GM12878 (cell line): ENCODE results near the gene TYSND1. TPM values are rescaled to one million over a fixed set of nuclear protein-coding genes. Genes with fewer than 3 reads are reported as not detected.

Source experiments
- ASH2L ChIP-seq: fragments of 300-600, 200-600 bp; sonication (generic); IDR thresholded peaks from 2 replicates; pipeline ENCODE4 v1.6.1; 2017; ENCODE audit warnings: low read depth, mild to moderate bottlenecking, borderline replicate concordance
- BCL11A ChIP-seq: IDR thresholded peaks from 2 replicates; pipeline ENCODE4 v1.6.1; 2011; ENCODE audit warnings: low read depth, low read length
- BHLHE40 ChIP-seq, 2 experiments: fragments of 450-650 bp in 1 of 2; IDR thresholded peaks; 2 replicates each; pipeline ENCODE4 v1.6.1; 2011 to 2017; ENCODE audit warnings: low read depth in 2 of 2, borderline replicate concordance in 1 of 2, improper control_type of control experiment in 1 of 2, low read length in 1 of 2, mild to moderate bottlenecking in 1 of 2
- CHD1 ChIP-seq: IDR thresholded peaks from 2 replicates; pipeline ENCODE4 v1.6.1; 2012; ENCODE audit warnings: low read depth, low read length, improper control_type of control experiment
- DPF2 ChIP-seq: fragments of 450-650 bp; IDR thresholded peaks from 2 replicates; pipeline ENCODE4 v1.6.1; 2017; ENCODE audit warnings: mild to moderate bottlenecking
- EGR1 ChIP-seq, 2 experiments: IDR thresholded peaks; 1 replicate in 1 of 2; 2 replicates in 1 of 2; pipeline ENCODE4 v1.6.1; 2011 to 2012; ENCODE audit warnings: low read depth in 2 of 2, low read length in 2 of 2, borderline replicate concordance in 1 of 2, mild to moderate bottlenecking in 1 of 2, moderate library complexity in 1 of 2
- FOXM1 ChIP-seq: IDR thresholded peaks from 2 replicates; pipeline ENCODE4 v1.6.1; 2012; ENCODE audit warnings: low read depth, mild to moderate bottlenecking, inconsistent platforms, low read length, moderate library complexity
- HCFC1 ChIP-seq: fragments of 150-350 bp; IDR thresholded peaks from 2 replicates; pipeline ENCODE4 v1.6.1; 2014; ENCODE audit warnings: low read length
- HDAC2 ChIP-seq: fragments of 200-600 bp; sonication (generic); IDR thresholded peaks from 2 replicates; pipeline ENCODE4 v1.6.1; 2017
- IKZF2 ChIP-seq, 2 experiments: fragments of 450-650 bp; IDR thresholded peaks; 2 replicates each; pipeline ENCODE4 v1.6.1; 2017; ENCODE audit warnings: mild to moderate bottlenecking in 2 of 2, moderate library complexity in 2 of 2
- LARP7 ChIP-seq: fragments of 450-650 bp; IDR thresholded peaks from 2 replicates; pipeline ENCODE4 v1.6.1; 2017; ENCODE audit warnings: mild to moderate bottlenecking
- MTA2 ChIP-seq: fragments of 450-650 bp; IDR thresholded peaks from 2 replicates; pipeline ENCODE4 v1.6.1; 2016; ENCODE audit warnings: low read depth, mild to moderate bottlenecking, moderate library complexity
- NFXL1 ChIP-seq: fragments of 450-650 bp; IDR thresholded peaks from 2 replicates; pipeline ENCODE4 v1.6.1; 2017; ENCODE audit warnings: antibody characterized with exemption, mild to moderate bottlenecking, borderline replicate concordance
- NR2F1 ChIP-seq: fragments of 450-650 bp; conservative IDR thresholded peaks from 2 replicates; pipeline ENCODE4 v1.6.1; 2017; ENCODE audit warnings: mild to moderate bottlenecking
- SMC3 ChIP-seq: IDR thresholded peaks from 2 replicates; pipeline ENCODE4 v1.6.1; 2011; ENCODE audit warnings: low read length, improper control_type of control experiment, borderline replicate concordance
- SUPT20H ChIP-seq: IDR thresholded peaks from 2 replicates; pipeline ENCODE4 v1.6.1; 2011; ENCODE audit warnings: low read depth, mild to moderate bottlenecking, low read length, moderate library complexity, borderline replicate concordance; ENCODE audit not compliant: control insufficient read depth
- TARDBP ChIP-seq: IDR thresholded peaks from 2 replicates; pipeline ENCODE4 v1.6.1; 2016; ENCODE audit warnings: borderline replicate concordance
- TCF12 ChIP-seq: IDR thresholded peaks from 2 replicates; pipeline ENCODE4 v1.6.1; 2011; ENCODE audit warnings: low read depth, mild to moderate bottlenecking, low read length
- ZNF622 ChIP-seq: fragments of 450-650 bp; IDR thresholded peaks from 2 replicates; pipeline ENCODE4 v1.6.1; 2017; ENCODE audit warnings: mild to moderate bottlenecking, inconsistent platforms
- ZZZ3 ChIP-seq: IDR thresholded peaks from 2 replicates; pipeline ENCODE4 v1.6.1; 2011; ENCODE audit warnings: low read depth; ENCODE audit not compliant: control insufficient read depth, insufficient read length
- polyA plus RNA-seq, 11 experiments: library from polyadenylated mRNA; depleted of rRNA in 4 of 11; unstranded in 6 of 11; stranded (reverse) in 5 of 11; fragments of >200 nt; fragmentation: Nextera tagmentation in 4 of 11; fragmentation: Illumina TruSeq in 1 of 11; extraction: Ambion mirVana in 4 of 11; extraction: Trizol in 1 of 11; gene quantifications; 1 replicate in 1 of 11; 2 replicates in 10 of 11; pipeline versions ENCODE4 v1.2.1 to v1.2.3, GENCODE V29; 2011 to 2016; ENCODE audit warnings: inconsistent platforms in 2 of 11, missing spikeins in 2 of 11, low read depth in 1 of 11
- total RNA-seq, 4 experiments: library from RNA; depleted of rRNA in 3 of 4; stranded (reverse); fragments of >200 nt in 3 of 4; fragmentation: Illumina TruSeq in 1 of 4; extraction: Trizol in 1 of 4; gene quantifications; 2 replicates each; pipeline versions ENCODE4 v1.2.1 to v1.2.3, GENCODE V29; 2013 to 2021
- TF ChIP-seq, protein P1 (sequence below): IDR thresholded peaks from 2 replicates; pipeline ENCODE4 v1.6.1; 2012; ENCODE audit warnings: low read length, inconsistent platforms
- TF ChIP-seq, protein P2 (sequence below): fragments of 450-650 bp; IDR thresholded peaks from 2 replicates; pipeline ENCODE4 v1.6.1; 2016; ENCODE audit warnings: mild to moderate bottlenecking
- TF ChIP-seq, protein P3 (sequence below): IDR thresholded peaks from 2 replicates; pipeline ENCODE4 v1.6.1; 2012; ENCODE audit warnings: low read depth, low read length, improper control_type of control experiment
- TF ChIP-seq, protein P4 (sequence below): fragments of 450-650 bp; IDR thresholded peaks from 2 replicates; pipeline ENCODE4 v1.6.1; 2018; ENCODE audit warnings: borderline replicate concordance, mild to moderate bottlenecking; ENCODE audit not compliant: partially characterized antibody

TYSND1 gene
- total and polyA plus RNA-seq, 10 of the 15 experiments (the other 5 are each of a cell fraction or from before 2014, with no cell fraction given): 1.9 to 21.4 (median 12.0) TPM

DNA sequence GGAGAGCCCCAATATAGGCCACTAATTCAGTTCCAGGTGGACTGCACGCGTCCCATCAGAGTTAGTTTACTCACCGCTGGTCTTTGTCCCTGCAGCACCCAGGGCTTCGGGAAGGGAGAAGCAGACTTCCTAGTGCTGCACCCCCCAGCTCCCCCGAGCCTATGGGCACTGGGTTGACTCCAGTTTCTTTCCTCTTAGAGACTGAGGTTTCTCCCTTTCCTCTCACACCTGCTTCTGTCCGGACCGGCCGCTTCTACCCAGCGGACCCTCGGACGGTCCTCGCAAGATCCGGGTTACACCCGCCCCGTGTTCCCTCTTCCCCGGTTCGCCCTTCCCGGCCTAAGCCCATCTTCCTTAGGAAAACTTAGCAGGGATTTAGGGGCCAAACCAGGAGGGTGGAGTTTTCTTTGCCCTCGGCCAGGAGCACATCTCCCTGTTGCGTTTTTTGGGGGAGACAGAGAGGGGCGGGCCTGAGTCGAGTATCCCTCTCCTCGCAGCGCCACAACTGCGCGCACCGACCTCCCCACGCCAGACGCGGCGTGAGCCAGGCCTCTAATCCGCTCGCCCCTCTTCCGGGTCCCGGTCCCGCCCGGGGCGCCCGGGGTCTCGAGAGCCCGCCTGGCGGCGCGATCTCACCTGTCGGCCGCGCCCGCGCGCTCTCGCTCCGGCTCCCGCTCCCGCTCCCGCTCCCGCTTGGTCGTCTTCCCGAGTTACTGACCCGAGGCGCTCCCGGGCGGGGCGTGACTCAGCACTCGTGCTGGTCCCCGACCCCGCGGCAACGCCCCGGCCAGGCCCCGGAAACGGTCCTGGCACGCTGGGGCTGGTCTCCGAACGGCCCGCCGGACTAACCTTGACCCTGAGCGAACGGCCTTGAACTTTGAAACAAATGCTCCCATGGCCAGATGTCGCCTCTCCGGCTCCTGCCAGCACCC lies 14.1 kb downstream of the TYSND1 start, which contains the start of gene AIFM2 (continued):
- no peak for TF ChIP-seq ZNF622
- no peak for TF ChIP-seq MTA2
- TF ChIP-seq TARDBP: no peak
- peak; percentile 87 for TF ChIP-seq DPF2
- no peak for TF ChIP-seq ASH2L
- no peak for TF ChIP-seq BCL11A
- TF ChIP-seq HDAC2: no peak
- peak; percentile 96 for TF ChIP-seq LARP7
- TF ChIP-seq, protein P1, sequence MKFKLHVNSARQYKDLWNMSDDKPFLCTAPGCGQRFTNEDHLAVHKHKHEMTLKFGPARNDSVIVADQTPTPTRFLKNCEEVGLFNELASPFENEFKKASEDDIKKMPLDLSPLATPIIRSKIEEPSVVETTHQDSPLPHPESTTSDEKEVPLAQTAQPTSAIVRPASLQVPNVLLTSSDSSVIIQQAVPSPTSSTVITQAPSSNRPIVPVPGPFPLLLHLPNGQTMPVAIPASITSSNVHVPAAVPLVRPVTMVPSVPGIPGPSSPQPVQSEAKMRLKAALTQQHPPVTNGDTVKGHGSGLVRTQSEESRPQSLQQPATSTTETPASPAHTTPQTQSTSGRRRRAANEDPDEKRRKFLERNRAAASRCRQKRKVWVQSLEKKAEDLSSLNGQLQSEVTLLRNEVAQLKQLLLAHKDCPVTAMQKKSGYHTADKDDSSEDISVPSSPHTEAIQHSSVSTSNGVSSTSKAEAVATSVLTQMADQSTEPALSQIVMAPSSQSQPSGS: no peak
- TF ChIP-seq NR2F1: peak; percentile 98
- no peak for TF ChIP-seq CHD1
- no peak for TF ChIP-seq ZZZ3
- TF ChIP-seq FOXM1: no peak
- TF ChIP-seq BHLHE40 (IDR thresholded peaks at IDR 0.05; ENCODE audit: borderline replicate concordance in 1 of 2, low read depth in 2 of 2, low read length in 1 of 2): peak; percentile 74 to 89
- TF ChIP-seq, protein P2, sequence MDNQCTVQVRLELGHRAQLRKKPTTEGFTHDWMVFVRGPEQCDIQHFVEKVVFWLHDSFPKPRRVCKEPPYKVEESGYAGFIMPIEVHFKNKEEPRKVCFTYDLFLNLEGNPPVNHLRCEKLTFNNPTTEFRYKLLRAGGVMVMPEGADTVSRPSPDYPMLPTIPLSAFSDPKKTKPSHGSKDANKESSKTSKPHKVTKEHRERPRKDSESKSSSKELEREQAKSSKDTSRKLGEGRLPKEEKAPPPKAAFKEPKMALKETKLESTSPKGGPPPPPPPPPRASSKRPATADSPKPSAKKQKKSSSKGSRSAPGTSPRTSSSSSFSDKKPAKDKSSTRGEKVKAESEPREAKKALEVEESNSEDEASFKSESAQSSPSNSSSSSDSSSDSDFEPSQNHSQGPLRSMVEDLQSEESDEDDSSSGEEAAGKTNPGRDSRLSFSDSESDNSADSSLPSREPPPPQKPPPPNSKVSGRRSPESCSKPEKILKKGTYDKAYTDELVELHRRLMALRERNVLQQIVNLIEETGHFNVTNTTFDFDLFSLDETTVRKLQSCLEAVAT: peak; percentile 87
- TF ChIP-seq HCFC1: no peak
- TF ChIP-seq TCF12: no peak
- no peak for TF ChIP-seq NFXL1
- no peak for TF ChIP-seq EGR1 (IDR thresholded peaks at IDR 0.05; ENCODE audit: borderline replicate concordance in 1 of 2, low read depth in 2 of 2, low read length in 2 of 2)
- TF ChIP-seq SUPT20H: no peak
- TF ChIP-seq, protein P3, sequence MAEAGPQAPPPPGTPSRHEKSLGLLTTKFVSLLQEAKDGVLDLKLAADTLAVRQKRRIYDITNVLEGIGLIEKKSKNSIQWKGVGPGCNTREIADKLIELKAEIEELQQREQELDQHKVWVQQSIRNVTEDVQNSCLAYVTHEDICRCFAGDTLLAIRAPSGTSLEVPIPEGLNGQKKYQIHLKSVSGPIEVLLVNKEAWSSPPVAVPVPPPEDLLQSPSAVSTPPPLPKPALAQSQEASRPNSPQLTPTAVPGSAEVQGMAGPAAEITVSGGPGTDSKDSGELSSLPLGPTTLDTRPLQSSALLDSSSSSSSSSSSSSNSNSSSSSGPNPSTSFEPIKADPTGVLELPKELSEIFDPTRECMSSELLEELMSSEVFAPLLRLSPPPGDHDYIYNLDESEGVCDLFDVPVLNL: no peak
- TF ChIP-seq IKZF2 (IDR thresholded peaks at IDR 0.05): no peak; a peak in 1 of 4 replicates
- TF ChIP-seq SMC3: no peak
- TF ChIP-seq, protein P4, sequence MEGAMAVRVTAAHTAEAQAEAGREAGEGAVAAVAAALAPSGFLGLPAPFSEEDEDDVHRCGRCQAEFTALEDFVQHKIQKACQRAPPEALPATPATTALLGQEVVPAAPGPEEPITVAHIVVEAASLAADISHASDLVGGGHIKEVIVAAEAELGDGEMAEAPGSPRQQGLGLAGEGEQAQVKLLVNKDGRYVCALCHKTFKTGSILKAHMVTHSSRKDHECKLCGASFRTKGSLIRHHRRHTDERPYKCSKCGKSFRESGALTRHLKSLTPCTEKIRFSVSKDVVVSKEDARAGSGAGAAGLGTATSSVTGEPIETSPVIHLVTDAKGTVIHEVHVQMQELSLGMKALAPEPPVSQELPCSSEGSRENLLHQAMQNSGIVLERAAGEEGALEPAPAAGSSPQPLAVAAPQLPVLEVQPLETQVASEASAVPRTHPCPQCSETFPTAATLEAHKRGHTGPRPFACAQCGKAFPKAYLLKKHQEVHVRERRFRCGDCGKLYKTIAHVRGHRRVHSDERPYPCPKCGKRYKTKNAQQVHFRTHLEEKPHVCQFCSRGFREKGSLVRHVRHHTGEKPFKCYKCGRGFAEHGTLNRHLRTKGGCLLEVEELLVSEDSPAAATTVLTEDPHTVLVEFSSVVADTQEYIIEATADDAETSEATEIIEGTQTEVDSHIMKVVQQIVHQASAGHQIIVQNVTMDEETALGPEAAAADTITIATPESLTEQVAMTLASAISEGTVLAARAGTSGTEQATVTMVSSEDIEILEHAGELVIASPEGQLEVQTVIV: peak; percentile 40
